ENCODE results near the gene CCL19. TPM values are rescaled to one million over a fixed set of nuclear protein-coding genes. Genes with fewer than 3 reads are reported as not detected.

Gene CCL19
- total RNA-seq: not detected in 2 replicates

GRCh38 chr9:34690983-34691935 is at the start of gene CCL19:
TSS of gene CCL19 (minus strand) at chr9:34691276. CDS start at chr9:34691139, 137 bp downstream.

GRCh38 chr9:34710023-34710422 is 18.9 kb upstream of the CCL19 start, which contains the start of gene CCL21:
TSS of gene CCL21 (minus strand) at chr9:34710136. CDS start at chr9:34710066, 70 bp downstream.

GRCh38 chr9:34662526-34663302 is 28.4 kb downstream of the CCL19 start, which contains the start of gene CCL27:
TSS of gene CCL27 (minus strand) at chr9:34662657. CDS start at chr9:34662633, 24 bp downstream.

GRCh38 chr9:34651876-34652601 is 39.0 kb downstream of the CCL19 start, which contains the start of gene IL11RA:
TSS of gene IL11RA (plus strand) at chr9:34652185. CDS start at chr9:34655218, 3,033 bp downstream.

GRCh38 chr9:34646211-34647083 is 44.6 kb downstream of the CCL19 start, which contains the start of gene GALT:
TSS of gene GALT (plus strand) at chr9:34646675. CDS start at chr9:34646705, 30 bp downstream.

Other genes starting within 250 kb of the CCL19 start
- 12.5 and 13.4 TPM in 2 replicates for gene FAM219A, start 232.7 kb downstream of the CCL19 start, total RNA-seq
- not detected in 2 replicates for gene DNAI1, start 232.5 kb downstream of the CCL19 start, total RNA-seq
- gene ENHO, start 168.3 kb downstream of the CCL19 start, total RNA-seq: not detected in 2 replicates
- gene CNTFR, start 101.6 kb downstream of the CCL19 start, total RNA-seq: 1.1 TPM in 1 of 2 replicates, not detected in the other
- 30.1 and 42.9 TPM in 2 replicates for gene RPP25L, start 79.2 kb downstream of the CCL19 start, total RNA-seq
- gene DCTN3, start 70.8 kb downstream of the CCL19 start, total RNA-seq: 115 and 177 TPM in 2 replicates
- 0.13 TPM in 1 of 2 replicates, not detected in the other for gene ARID3C, start 62.2 kb downstream of the CCL19 start, total RNA-seq
- gene SIGMAR1, start 53.5 kb downstream of the CCL19 start, total RNA-seq: 99.2 and 152 TPM in 2 replicates
- gene GALT, start 44.6 kb downstream of the CCL19 start, total RNA-seq: 18.5 and 34.5 TPM in 2 replicates
- 10.2 and 13.3 TPM in 2 replicates for gene IL11RA, start 39.1 kb downstream of the CCL19 start, total RNA-seq
- gene CCL27, start 28.6 kb downstream of the CCL19 start, total RNA-seq: 0.39 TPM in 1 of 2 replicates, not detected in the other
- not detected in 2 replicates for gene CCL21, start 18.9 kb upstream of the CCL19 start, total RNA-seq